ENCODE measurements around the gene C6orf120.
A peak's percentile ranks its signal among the peaks of the same experiment; 100 is the strongest.

C6orf120 gene

GRCh38 chr6:169719117-169719516 is 17.2 kb downstream of the C6orf120 start:
- H3K79me2 ChIP-seq (ENCODE audit: control insufficient read depth, insufficient read depth, low read length, poor library complexity), result peaks cover 6% of the 10 kb centered on the region
- no peaks in the 10 kb centered on the region for H3K27me3 ChIP-seq (ENCODE audit: insufficient read depth, low read length)
- no peak overlapping the region for H3K4me2 ChIP-seq (ENCODE audit: low read length)
- H3K4me1 ChIP-seq (ENCODE audit: control insufficient read depth in 1 of 2, insufficient read depth in 2 of 2, low read length in 2 of 2), result peaks cover 0 to 5% of the 10 kb centered on the region in 2 experiments
- no peak overlapping the region for H2BK12ac ChIP-seq (ENCODE audit: low read length)
- peaks cover 11 to 13% of the 10 kb centered on the region in 2 experiments for H3K36me3 ChIP-seq (ENCODE audit: control insufficient read depth in 1 of 2, insufficient read depth in 2 of 2, low read length in 2 of 2)
- H3K18ac ChIP-seq (ENCODE audit: low read length), result no peak overlapping the region
- no peak overlapping the region for H3K27ac ChIP-seq (ENCODE audit: low read depth, low read length)
- H3K14ac ChIP-seq (ENCODE audit: low read length), result no peak overlapping the region
- H2AFZ ChIP-seq (ENCODE audit: insufficient read depth, low read length, poor library complexity), result no peak overlapping the region
- no peak overlapping the region for H4K12ac ChIP-seq (ENCODE audit: low read depth, low read length)
- H3K23ac ChIP-seq (ENCODE audit: low read length), result no peak overlapping the region
- no peak overlapping the region for H3K4me3 ChIP-seq (ENCODE audit: low read depth, low read length)
- no peaks in the 10 kb centered on the region for H3K9me3 ChIP-seq (ENCODE audit: insufficient read depth, low read depth, low read length)
- no peak overlapping the region for H4K8ac ChIP-seq (ENCODE audit: low read depth, low read length)
- no CpG with 5 or more reads among the region's 4 CpGs for WGBS (ENCODE audit: extremely low coverage, insufficient coverage, insufficient read length)
- H2BK5ac ChIP-seq (ENCODE audit: low read depth, low read length, poor library complexity), result no peak overlapping the region
- no peak overlapping the region for H3K9ac ChIP-seq (ENCODE audit: low read length)
- no peak for DNase-seq
- no peak overlapping the region for H3K4ac ChIP-seq (ENCODE audit: low read depth, low read length)
- H2BK120ac ChIP-seq (ENCODE audit: insufficient read depth, low read length, poor library complexity), result no peak overlapping the region
- no peak overlapping the region for H2AK5ac ChIP-seq (ENCODE audit: low read length)
- H3K79me1 ChIP-seq (ENCODE audit: low read length), result peaks cover 6% of the 10 kb centered on the region
- no peak overlapping the region for H4K91ac ChIP-seq (ENCODE audit: low read depth, low read length)

- Histone ChIP-seq H3K9ac (ENCODE audit: low read length) (no peak overlapping the region), H3K27ac (ENCODE audit: low read depth, low read length) (no peak overlapping the region), H3K27me3 (ENCODE audit: insufficient read depth, low read length) (no peaks in the 10 kb centered on the region), H3K79me2 (ENCODE audit: control insufficient read depth, insufficient read depth, low read length, poor library complexity) (peaks cover 9% of the 10 kb centered on the region), H3K4me3 (ENCODE audit: low read depth, low read length) (no peak overlapping the region), H3K4ac (ENCODE audit: low read depth, low read length) (no peak overlapping the region), H3K9me3 (ENCODE audit: insufficient read depth, low read depth, low read length) (no peaks in the 10 kb centered on the region), H3K4me1 (ENCODE audit: control insufficient read depth in 1 of 2, insufficient read depth in 2 of 2, low read length in 2 of 2) (peaks cover 0 to 5% of the 10 kb centered on the region in 2 experiments), H3K79me1 (ENCODE audit: low read length) (peaks cover 11% of the 10 kb centered on the region), H3K23ac (ENCODE audit: low read length) (no peak overlapping the region), H3K4me2 (ENCODE audit: low read length) (no peak overlapping the region), H4K12ac (ENCODE audit: low read depth, low read length) (no peak overlapping the region), H3K36me3 (ENCODE audit: control insufficient read depth in 1 of 2, insufficient read depth in 2 of 2, low read length in 2 of 2) (peaks cover 7 to 8% of the 10 kb centered on the region in 2 experiments), H2BK120ac (ENCODE audit: insufficient read depth, low read length, poor library complexity) (no peak overlapping the region), H3K14ac (ENCODE audit: low read length) (no peak overlapping the region), H2BK5ac (ENCODE audit: low read depth, low read length, poor library complexity) (no peak overlapping the region), H4K8ac (ENCODE audit: low read depth, low read length) (no peak overlapping the region), H2AK5ac (ENCODE audit: low read length) (no peak overlapping the region), H3K18ac (ENCODE audit: low read length) (no peak overlapping the region), H2AFZ (ENCODE audit: insufficient read depth, low read length, poor library complexity) (no peak overlapping the region), H2BK12ac (ENCODE audit: low read length) (no peak overlapping the region), H4K91ac (ENCODE audit: low read depth, low read length) (no peak overlapping the region)
- WGBS (ENCODE audit: extremely low coverage, insufficient coverage, insufficient read length), result no CpG with 5 or more reads among the region's 3 CpGs
- DNase-seq, result no peak
Measured at GRCh38 chr6:169720207-169720855, 18.4 kb downstream of the C6orf120 start.

GRCh38 chr6:169722362-169723199 is 20.7 kb downstream of the C6orf120 start:
- Histone ChIP-seq H4K12ac (ENCODE audit: low read depth, low read length) (no peak overlapping the region), H3K9ac (ENCODE audit: low read length) (peak overlapping the region; percentile 6), H3K4me1 (ENCODE audit: control insufficient read depth in 1 of 2, insufficient read depth in 2 of 2, low read length in 2 of 2) (peaks cover 0 to 5% of the 10 kb centered on the region in 2 experiments), H2AK5ac (ENCODE audit: low read length) (no peak overlapping the region), H3K4me3 (ENCODE audit: low read depth, low read length) (peak overlapping the region; percentile 72), H2BK5ac (ENCODE audit: low read depth, low read length, poor library complexity) (no peak overlapping the region), H2BK12ac (ENCODE audit: low read length) (no peak overlapping the region), H3K9me3 (ENCODE audit: insufficient read depth, low read depth, low read length) (no peaks in the 10 kb centered on the region), H2BK120ac (ENCODE audit: insufficient read depth, low read length, poor library complexity) (no peak overlapping the region), H4K8ac (ENCODE audit: low read depth, low read length) (no peak overlapping the region), H3K23ac (ENCODE audit: low read length) (no peak overlapping the region), H3K36me3 (ENCODE audit: control insufficient read depth in 1 of 2, insufficient read depth in 2 of 2, low read length in 2 of 2) (no peaks in the 10 kb centered on the region), H3K4ac (ENCODE audit: low read depth, low read length) (no peak overlapping the region), H3K4me2 (ENCODE audit: low read length) (peak overlapping the region; percentile 90), H3K79me1 (ENCODE audit: low read length) (peaks cover 11% of the 10 kb centered on the region), H3K14ac (ENCODE audit: low read length) (no peak overlapping the region), H3K27me3 (ENCODE audit: insufficient read depth, low read length) (no peaks in the 10 kb centered on the region), H4K91ac (ENCODE audit: low read depth, low read length) (no peak overlapping the region), H3K79me2 (ENCODE audit: control insufficient read depth, insufficient read depth, low read length, poor library complexity) (peaks cover 9% of the 10 kb centered on the region), H3K18ac (ENCODE audit: low read length) (no peak overlapping the region), H2AFZ (ENCODE audit: insufficient read depth, low read length, poor library complexity) (no peak overlapping the region), H3K27ac (ENCODE audit: low read depth, low read length) (no peak overlapping the region)
- no CpG with 5 or more reads among the region's 22 CpGs for WGBS (ENCODE audit: extremely low coverage, insufficient coverage, insufficient read length)
- DNase-seq, result peak; percentile 50 to 64

- DNase-seq, result peak; percentile 65 to 78
Measured at GRCh38 chr6:169723200-169723909, 21.4 kb downstream of the C6orf120 start.

More at GRCh38 chr6:169723200-169723909, 21.4 kb downstream of the C6orf120 start:
- H3K36me3 ChIP-seq (ENCODE audit: control insufficient read depth in 1 of 2, insufficient read depth in 2 of 2, low read length in 2 of 2), result no peaks in the 10 kb centered on the region
- peak overlapping the region; percentile 29 for H3K4ac ChIP-seq (ENCODE audit: low read depth, low read length)
- H3K9ac ChIP-seq (ENCODE audit: low read length), result peak overlapping the region; percentile 39
- H3K18ac ChIP-seq (ENCODE audit: low read length), result peak overlapping the region; percentile 91
- no peaks in the 10 kb centered on the region for H3K9me3 ChIP-seq (ENCODE audit: insufficient read depth, low read depth, low read length)
- peaks cover 0 to 5% of the 10 kb centered on the region in 2 experiments for H3K4me1 ChIP-seq (ENCODE audit: control insufficient read depth in 1 of 2, insufficient read depth in 2 of 2, low read length in 2 of 2)
- peaks cover 9% of the 10 kb centered on the region for H3K79me2 ChIP-seq (ENCODE audit: control insufficient read depth, insufficient read depth, low read length, poor library complexity)
- H3K23ac ChIP-seq (ENCODE audit: low read length), result no peak overlapping the region
- WGBS (ENCODE audit: extremely low coverage, insufficient coverage, insufficient read length), result no CpG with 5 or more reads among the region's 70 CpGs
- H2BK12ac ChIP-seq (ENCODE audit: low read length), result no peak overlapping the region
- H4K8ac ChIP-seq (ENCODE audit: low read depth, low read length), result peak overlapping the region; percentile 21
- no peaks in the 10 kb centered on the region for H3K27me3 ChIP-seq (ENCODE audit: insufficient read depth, low read length)
- H3K4me2 ChIP-seq (ENCODE audit: low read length), result peak overlapping the region; percentile 90
- H3K14ac ChIP-seq (ENCODE audit: low read length), result peak overlapping the region; percentile 36
- H3K4me3 ChIP-seq (ENCODE audit: low read depth, low read length), result peak overlapping the region; percentile 94
- peak overlapping the region; percentile 2 for H2BK120ac ChIP-seq (ENCODE audit: insufficient read depth, low read length, poor library complexity)
- H4K91ac ChIP-seq (ENCODE audit: low read depth, low read length), result peak overlapping the region; percentile 63
- H3K27ac ChIP-seq (ENCODE audit: low read depth, low read length), result peak overlapping the region; percentile 77
- H3K79me1 ChIP-seq (ENCODE audit: low read length), result peaks cover 11% of the 10 kb centered on the region
- H2AFZ ChIP-seq (ENCODE audit: insufficient read depth, low read length, poor library complexity), result peak overlapping the region; percentile 89
- peak overlapping the region; percentile 26 for H2BK5ac ChIP-seq (ENCODE audit: low read depth, low read length, poor library complexity)
- no peak overlapping the region for H2AK5ac ChIP-seq (ENCODE audit: low read length)
- peak overlapping the region; percentile 81 for H4K12ac ChIP-seq (ENCODE audit: low read depth, low read length)

Measured in trophoblast cell (in vitro differentiated cells and primary cell).